Vagina (tissue), 2 donors: Measurements from ENCODE around the gene LIMK1.

ENCODE experiments used
- POLR2AphosphoS5 ChIP-seq, 2 donors: sonication (generic); formaldehyde crosslinking; IDR thresholded peaks; one replicate each; pipeline ENCODE4 v1.9.0; 2017; ENCODE audit warnings: antibody characterized with exemption in 2 of 2, mild to moderate bottlenecking in 2 of 2, low read depth in 1 of 2; ENCODE audit not compliant: insufficient read depth in 1 of 2
- TF ChIP-seq, protein P1 (sequence below), 3 experiments: fragments of 450-650 bp in 2 of 3; fragments of 200-600 bp in 1 of 3; sonication (generic) in 1 of 3; IDR thresholded peaks; one replicate each; pipeline ENCODE4 v1.5.1; 2017 to 2019; ENCODE audit warnings: antibody characterized with exemption in 3 of 3, mild to moderate bottlenecking in 2 of 3, moderate library complexity in 2 of 3

GRCh38 chr7:74040791-74041520 lies 42.6 kb upstream of the LIMK1 start:
- no peak for TF ChIP-seq POLR2AphosphoS5 (IDR thresholded peaks at IDR 0.05; ENCODE audit: insufficient read depth in 1 of 2, low read depth in 1 of 2)
- TF ChIP-seq, protein P1, sequence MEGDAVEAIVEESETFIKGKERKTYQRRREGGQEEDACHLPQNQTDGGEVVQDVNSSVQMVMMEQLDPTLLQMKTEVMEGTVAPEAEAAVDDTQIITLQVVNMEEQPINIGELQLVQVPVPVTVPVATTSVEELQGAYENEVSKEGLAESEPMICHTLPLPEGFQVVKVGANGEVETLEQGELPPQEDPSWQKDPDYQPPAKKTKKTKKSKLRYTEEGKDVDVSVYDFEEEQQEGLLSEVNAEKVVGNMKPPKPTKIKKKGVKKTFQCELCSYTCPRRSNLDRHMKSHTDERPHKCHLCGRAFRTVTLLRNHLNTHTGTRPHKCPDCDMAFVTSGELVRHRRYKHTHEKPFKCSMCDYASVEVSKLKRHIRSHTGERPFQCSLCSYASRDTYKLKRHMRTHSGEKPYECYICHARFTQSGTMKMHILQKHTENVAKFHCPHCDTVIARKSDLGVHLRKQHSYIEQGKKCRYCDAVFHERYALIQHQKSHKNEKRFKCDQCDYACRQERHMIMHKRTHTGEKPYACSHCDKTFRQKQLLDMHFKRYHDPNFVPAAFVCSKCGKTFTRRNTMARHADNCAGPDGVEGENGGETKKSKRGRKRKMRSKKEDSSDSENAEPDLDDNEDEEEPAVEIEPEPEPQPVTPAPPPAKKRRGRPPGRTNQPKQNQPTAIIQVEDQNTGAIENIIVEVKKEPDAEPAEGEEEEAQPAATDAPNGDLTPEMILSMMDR (IDR thresholded peaks at IDR 0.05), result no peak
